H1 (cell line): ENCODE data around the gene CELF2. TPM values are rescaled to one million over a fixed set of nuclear protein-coding genes. Genes with fewer than 3 reads are reported as not detected.

Source experiments
- CTCF ChIA-PET: fragments of 300-600 bp; sonication (Branson Sonifier 250); formaldehyde crosslinking; loops from one replicate; lab custom pipeline; 2021; ENCODE audit not compliant: partially characterized antibody; lab: Charles Lee
- POLR2A ChIA-PET: fragments of 300-600 bp; sonication (Branson Sonifier 250); formaldehyde crosslinking; loops from one replicate; lab custom pipeline; 2021; ENCODE audit warnings: inconsistent platforms; ENCODE audit not compliant: partially characterized antibody; lab: Charles Lee
- DNase-seq, 2 experiments: peaks; one replicate each; pipeline versions ENCODE4 v3.0.0 to v3.0.0-alpha.2; 2010 to 2022; ENCODE audit warnings: low spot score in 2 of 2, low read depth in 1 of 2, mixed read lengths in 1 of 2
- FAIRE-seq: peaks from 2 replicates; lab custom pipeline; 2011; peaks lifted over from hg19 to GRCh38; lab: Jason Lieb, UNC
- H2AFZ ChIP-seq: 2 replicates; pipeline ENCODE4 v1.8.1; 2012; ENCODE audit warnings: low read length, inconsistent platforms
- H2AK5ac ChIP-seq: 2 replicates; pipeline ENCODE4 v1.6.1; 2013; ENCODE audit warnings: low read depth, low read length
- H2BK120ac ChIP-seq: replicated peaks from 2 replicates; pipeline ENCODE3; 2013; ENCODE audit warnings: low read depth, low read length, inconsistent platforms
- H2BK12ac ChIP-seq: 2 replicates; pipeline ENCODE4 v1.6.1; 2013; ENCODE audit warnings: low read depth, low read length
- H2BK15ac ChIP-seq: 2 replicates; pipeline ENCODE4 v1.6.1; 2013; ENCODE audit warnings: low read length
- H2BK20ac ChIP-seq: 2 replicates; pipeline ENCODE4 v1.6.1; 2013; ENCODE audit warnings: low read length
- H2BK5ac ChIP-seq: 2 replicates; pipeline ENCODE4 v1.6.1; 2013; ENCODE audit warnings: low read depth, low read length
- H3K14ac ChIP-seq: 2 replicates; pipeline ENCODE4 v1.6.1; 2013; ENCODE audit warnings: inconsistent platforms; ENCODE audit not compliant: insufficient read length
- H3K18ac ChIP-seq: 2 replicates; pipeline ENCODE4 v1.6.1; 2013; ENCODE audit warnings: low read length; ENCODE audit errors: extremely low read depth
- H3K23ac ChIP-seq: 2 replicates; pipeline ENCODE4 v1.6.1; 2013; ENCODE audit warnings: inconsistent platforms; ENCODE audit not compliant: insufficient read length
- H3K23me2 ChIP-seq: 2 replicates; pipeline ENCODE4 v1.6.1; 2013; ENCODE audit warnings: low read depth, low read length
- H3K27ac ChIP-seq: 2 replicates; pipeline ENCODE4 v1.6.1; 2011; ENCODE audit warnings: low read depth, low read length, inconsistent platforms
- H3K27me3 ChIP-seq, 4 experiments: replicated peaks in 1 of 4; 1 replicate in 1 of 4; 2 replicates in 3 of 4; pipeline versions ENCODE4 v1.6.1 to v1.8.1; 2011 to 2013; ENCODE audit warnings: low read length in 3 of 4, mild to moderate bottlenecking in 3 of 4, inconsistent platforms in 2 of 4, mixed read lengths in 2 of 4, moderate library complexity in 1 of 4; ENCODE audit not compliant: control insufficient read depth in 3 of 4, insufficient read depth in 3 of 4; ENCODE audit errors: extremely low read depth in 1 of 4
- H3K36me3 ChIP-seq, 4 experiments: 2 replicates each; pipeline versions ENCODE4 v1.6.1 to v1.8.1; 2011 to 2013; ENCODE audit warnings: mild to moderate bottlenecking in 4 of 4, low read length in 3 of 4, moderate library complexity in 2 of 4, control low read depth in 1 of 4, inconsistent platforms in 1 of 4; ENCODE audit not compliant: insufficient read depth in 4 of 4, control insufficient read depth in 2 of 4
- H3K4ac ChIP-seq: replicated peaks from 2 replicates; pipeline ENCODE3; 2013; ENCODE audit warnings: low read length, low read depth, mixed read lengths, inconsistent platforms; ENCODE audit not compliant: insufficient read length
- H3K4me1 ChIP-seq, 4 experiments: replicated peaks in 1 of 4; 1 replicate in 1 of 4; 2 replicates in 3 of 4; pipeline versions ENCODE4 v1.6.1 to v1.8.1; 2011 to 2013; ENCODE audit warnings: low read length in 3 of 4, inconsistent platforms in 2 of 4, mixed read lengths in 1 of 4; ENCODE audit not compliant: insufficient read depth in 4 of 4, control insufficient read depth in 3 of 4
- H3K4me2 ChIP-seq, 2 experiments: 2 replicates each; pipeline versions ENCODE4 v1.6.1 to v1.8.1; 2011 to 2013; ENCODE audit warnings: low read depth in 2 of 2, low read length in 2 of 2, control low read depth in 1 of 2, inconsistent platforms in 1 of 2, mild to moderate bottlenecking in 1 of 2; ENCODE audit not compliant: insufficient read depth in 1 of 2
- H3K4me3 ChIP-seq, 4 experiments: fragments of 200-600, 300-600 bp in 1 of 4; sonication (generic), shearing (Covaris generic), sonication (Bioruptor Twin) in 1 of 4; 2 replicates each; pipeline versions ENCODE4 v1.5.1 to v1.8.1; 2011 to 2016; ENCODE audit warnings: low read length in 4 of 4, low read depth in 3 of 4, control low read depth in 2 of 4, inconsistent platforms in 2 of 4, mild to moderate bottlenecking in 2 of 4, mixed read lengths in 1 of 4, moderate library complexity in 1 of 4; ENCODE audit not compliant: insufficient read depth in 2 of 4; ENCODE audit errors: extremely low read depth in 1 of 4
- H3K56ac ChIP-seq: replicated peaks from 2 replicates; pipeline ENCODE3; 2013; ENCODE audit warnings: low read depth, mild to moderate bottlenecking, mixed read lengths, low read length, inconsistent platforms; ENCODE audit not compliant: insufficient read length
- H3K79me1 ChIP-seq: 2 replicates; pipeline ENCODE4 v1.6.1; 2013; ENCODE audit warnings: low read depth, low read length, control low read depth
- H3K79me2 ChIP-seq, 2 experiments: 2 replicates each; pipeline versions ENCODE4 v1.6.1 to v1.8.1; 2012 to 2013; ENCODE audit warnings: low read length in 2 of 2, mild to moderate bottlenecking in 2 of 2, inconsistent platforms in 1 of 2; ENCODE audit not compliant: insufficient read depth in 2 of 2, control insufficient read depth in 1 of 2
- H3K9ac ChIP-seq, 4 experiments: replicated peaks in 1 of 4; 1 replicate in 1 of 4; 2 replicates in 3 of 4; pipeline versions ENCODE4 v1.6.1 to v1.8.1; 2011 to 2013; ENCODE audit warnings: low read depth in 3 of 4, low read length in 3 of 4, control low read depth in 2 of 4, mild to moderate bottlenecking in 2 of 4, moderate library complexity in 2 of 4, inconsistent platforms in 1 of 4; ENCODE audit errors: extremely low read depth in 1 of 4
- H3K9me3 ChIP-seq, 2 experiments: 2 replicates each; pipeline versions ENCODE4 v1.6.1 to v1.8.1; 2012 to 2013; ENCODE audit warnings: mild to moderate bottlenecking in 2 of 2, moderate library complexity in 2 of 2, control low read depth in 1 of 2, inconsistent platforms in 1 of 2, low read depth in 1 of 2, low read length in 1 of 2, mixed read lengths in 1 of 2; ENCODE audit not compliant: insufficient read depth in 2 of 2
- H4K20me1 ChIP-seq, 2 experiments: replicated peaks in 1 of 2; 2 replicates each; pipeline versions ENCODE3 to v1.8.1; 2011 to 2013; ENCODE audit warnings: inconsistent platforms in 2 of 2, low read length in 2 of 2, mild to moderate bottlenecking in 1 of 2; ENCODE audit not compliant: insufficient read depth in 2 of 2, control insufficient read depth in 1 of 2
- H4K5ac ChIP-seq: 2 replicates; pipeline ENCODE4 v1.6.1; 2013; ENCODE audit warnings: low read length, low read depth, mixed read lengths, inconsistent platforms; ENCODE audit not compliant: insufficient read length
- H4K8ac ChIP-seq: 2 replicates; pipeline ENCODE4 v1.8.0; 2013; ENCODE audit warnings: mild to moderate bottlenecking, moderate library complexity, low read length, inconsistent platforms; ENCODE audit not compliant: insufficient read depth; ENCODE audit errors: extremely low read depth
- H4K91ac ChIP-seq: replicated peaks from 2 replicates; pipeline ENCODE3; 2013; ENCODE audit warnings: low read length, mixed read lengths, inconsistent platforms; ENCODE audit not compliant: insufficient read length
- BACH1 ChIP-seq: IDR thresholded peaks from 2 replicates; pipeline ENCODE4 v1.6.1; 2012; ENCODE audit warnings: low read length, improper control_type of control experiment
- CHD2 ChIP-seq: IDR thresholded peaks from 2 replicates; pipeline ENCODE4 v1.6.1; 2012; ENCODE audit warnings: low read length, improper control_type of control experiment
- JUND ChIP-seq: IDR thresholded peaks from 2 replicates; pipeline ENCODE4 v1.6.1; 2011; ENCODE audit warnings: mild to moderate bottlenecking, improper control_type of control experiment, low read length
- KDM5A ChIP-seq: fragments of 200-600 bp; IDR thresholded peaks from 2 replicates; pipeline ENCODE4 v1.7.1; 2012; ENCODE audit warnings: mild to moderate bottlenecking, low read length, inconsistent platforms, mixed read lengths
- NRF1 ChIP-seq: IDR thresholded peaks from 2 replicates; pipeline ENCODE4 v1.6.1; 2011; ENCODE audit warnings: mild to moderate bottlenecking, low read depth, low read length, improper control_type of control experiment
- PHF8 ChIP-seq: fragments of 200-600 bp; sonication (generic); conservative IDR thresholded peaks from 2 replicates; pipeline ENCODE4 v1.7.1; 2012; ENCODE audit warnings: low read depth, mild to moderate bottlenecking, inconsistent platforms, low read length, moderate library complexity
- POU5F1 ChIP-seq: IDR thresholded peaks from 2 replicates; pipeline ENCODE4 v1.6.1; 2011; ENCODE audit warnings: low read depth, mild to moderate bottlenecking, low read length, moderate library complexity
- SIN3A ChIP-seq, 2 experiments: IDR thresholded peaks in 1 of 2; conservative IDR thresholded peaks in 1 of 2; 2 replicates each; pipeline ENCODE4 v1.6.1; 2011 to 2012; ENCODE audit warnings: low read length in 2 of 2, improper control_type of control experiment in 1 of 2, low read depth in 1 of 2, mild to moderate bottlenecking in 1 of 2
- SIRT6 ChIP-seq: IDR thresholded peaks from one replicate; pipeline ENCODE4 v1.7.1; 2012; ENCODE audit warnings: low read length, inconsistent platforms
- SP1 ChIP-seq: IDR thresholded peaks from 2 replicates; pipeline ENCODE4 v1.6.1; 2011; ENCODE audit warnings: low read depth, low read length
- SRF ChIP-seq: IDR thresholded peaks from 2 replicates; pipeline ENCODE4 v1.6.1; 2011; ENCODE audit warnings: mild to moderate bottlenecking, low read depth, low read length, moderate library complexity
- SUZ12 ChIP-seq: fragments of 200-600 bp; sonication (generic); IDR thresholded peaks from 2 replicates; pipeline ENCODE4 v1.6.1; 2012; ENCODE audit warnings: mild to moderate bottlenecking, inconsistent platforms, low read length, moderate library complexity, mixed read lengths
- TAF1 ChIP-seq: IDR thresholded peaks from 2 replicates; pipeline ENCODE4 v1.6.1; 2011; ENCODE audit warnings: mild to moderate bottlenecking, low read depth, low read length
- WGBS, 2 experiments: shearing (Covaris generic) in 1 of 2; methylation state at CpG; one replicate each; pipeline versions ENCODE4 v1.1.6 to v1.1.7; 2013 to 2015; ENCODE audit warnings: low lambda C conversion rate in 2 of 2, mixed read lengths in 2 of 2, inconsistent platforms in 1 of 2, low coverage in 1 of 2, missing lambda C conversion rate in 1 of 2; ENCODE audit not compliant: insufficient replicate concordance in 2 of 2, insufficient coverage in 1 of 2, insufficient read length in 1 of 2; ENCODE audit errors: extremely low coverage in 1 of 2, missing lambda C conversion rate in 1 of 2; 5-methylcytosine and 5-hydroxymethylcytosine counted together
- polyA plus RNA-seq, 7 experiments: library from polyadenylated mRNA; depleted of rRNA in 3 of 7; stranded (reverse) in 5 of 7; unstranded in 2 of 7; fragments of >200 nt in 5 of 7; fragments of 200-250 nt in 2 of 7; gene quantifications; 1 replicate in 5 of 7; 2 replicates in 1 of 7; 4 replicates in 1 of 7; pipeline versions ENCODE4 v1.2.1 to v1.2.3, GENCODE V29; 2011 to 2013; ENCODE audit warnings: missing spikeins in 2 of 7, mixed read lengths in 2 of 7
- total RNA-seq: library from RNA; stranded (reverse); fragmentation: NEBNext Ultra II Directional; extraction: Animal tissue kit (Norgen Biotek cat#: 25700); gene quantifications from 2 replicates; pipeline ENCODE4 v1.2.1, GENCODE V29; 2021
- TF ChIP-seq, protein P1 (sequence below): IDR thresholded peaks from 2 replicates; pipeline ENCODE4 v1.6.1; 2012; ENCODE audit warnings: low read length, inconsistent platforms

Gene CELF2
- total and polyA plus RNA-seq, 2 of the 8 experiments (the other 6 are each of a cell fraction or from before 2014, with no cell fraction given), result 18.3 to 22.7 TPM

DNA sequence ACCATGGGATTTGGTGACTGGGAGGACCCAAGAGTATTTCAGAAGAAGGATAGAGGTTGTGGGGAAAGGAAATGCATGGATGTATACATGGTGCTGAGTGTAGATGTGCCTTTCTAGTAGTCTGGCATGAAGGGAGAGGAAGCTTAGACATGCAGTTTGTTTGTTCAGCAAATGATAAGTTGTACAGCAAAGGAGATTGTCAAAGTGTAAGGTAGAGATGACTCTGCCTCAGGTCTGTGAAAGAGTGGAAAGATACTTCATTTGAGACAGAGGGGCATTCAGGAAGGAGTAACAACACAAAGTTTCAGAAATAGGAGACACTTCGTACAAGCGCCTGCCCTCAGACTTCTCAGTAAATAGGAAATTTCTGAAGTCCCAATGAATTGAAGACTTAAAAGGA lies 152.3 kb downstream of the CELF2 start:
- CTCF ChIA-PET, result no interaction called here
- H3K79me2 ChIP-seq, result no peaks in the 10 kb centered on the region
- TF ChIP-seq POU5F1 (no peak), JUND (no peak), SIRT6 (no peak), SP1 (no peak), SRF (no peak), NRF1 (no peak), KDM5A (no peak), SIN3A (conservative IDR thresholded peaks at IDR 0.05 in 1 of 2, IDR thresholded peaks at IDR 0.05 in 1 of 2; ENCODE audit: low read depth in 1 of 2, low read length in 2 of 2) (no peak), CHD2 (no peak), TAF1 (no peak), SUZ12 (no peak), BACH1 (no peak), PHF8 (no peak)
- TF ChIP-seq, protein P1, sequence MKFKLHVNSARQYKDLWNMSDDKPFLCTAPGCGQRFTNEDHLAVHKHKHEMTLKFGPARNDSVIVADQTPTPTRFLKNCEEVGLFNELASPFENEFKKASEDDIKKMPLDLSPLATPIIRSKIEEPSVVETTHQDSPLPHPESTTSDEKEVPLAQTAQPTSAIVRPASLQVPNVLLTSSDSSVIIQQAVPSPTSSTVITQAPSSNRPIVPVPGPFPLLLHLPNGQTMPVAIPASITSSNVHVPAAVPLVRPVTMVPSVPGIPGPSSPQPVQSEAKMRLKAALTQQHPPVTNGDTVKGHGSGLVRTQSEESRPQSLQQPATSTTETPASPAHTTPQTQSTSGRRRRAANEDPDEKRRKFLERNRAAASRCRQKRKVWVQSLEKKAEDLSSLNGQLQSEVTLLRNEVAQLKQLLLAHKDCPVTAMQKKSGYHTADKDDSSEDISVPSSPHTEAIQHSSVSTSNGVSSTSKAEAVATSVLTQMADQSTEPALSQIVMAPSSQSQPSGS, result no peak

More for the DNA sequence above, 152.3 kb downstream of the CELF2 start:
- Histone ChIP-seq H3K4me3 (no peak overlapping the region), H3K4me2 (no peak overlapping the region), H4K20me1 (no peaks in the 10 kb centered on the region), H3K23me2 (peaks cover 9% of the 10 kb centered on the region; the same call in 1 of the 2 replicates), H3K18ac (no peak overlapping the region), H2BK15ac (no peak overlapping the region), H3K4me1 (peaks cover 2 to 6% (median 4%) of the 10 kb centered on the region in 4 experiments; a peak in 6 of 7 replicates), H4K5ac (no peak overlapping the region), H3K56ac (no peak overlapping the region), H3K14ac (no peak overlapping the region), H3K4ac (no peak overlapping the region), H2BK5ac (no peak overlapping the region), H3K27me3 (peaks cover 0 to 1% (median 0%) of the 10 kb centered on the region in 4 experiments; a peak in 1 of 7 replicates), H2AFZ (no peak overlapping the region), H3K79me1 (no peaks in the 10 kb centered on the region; the same call in 1 of the 2 replicates), H2BK120ac (no peak overlapping the region), H3K23ac (no peak overlapping the region), H3K9me3 (no peaks in the 10 kb centered on the region), H2BK12ac (no peak overlapping the region), H2BK20ac (no peak overlapping the region), H4K8ac (no peak overlapping the region), H3K9ac (no peak overlapping the region), H3K27ac (no peak overlapping the region), H4K91ac (no peak overlapping the region), H2AK5ac (no peak overlapping the region), H3K36me3 (no peaks in the 10 kb centered on the region; a peak in 1 of 8 replicates)
- FAIRE-seq (no peak), DNase-seq (no peak)
- POLR2A ChIA-PET, result no interaction called here
- 85% methylated on average over 2 of the region's 2 CpGs; no CpG with 5 or more reads in 1 of the 2 experiments for WGBS, 2 experiments
